BJ (cell line): ENCODE results near the gene CARMIL1. TPM values are rescaled to one million over a fixed set of nuclear protein-coding genes. Genes with fewer than 3 reads are reported as not detected.

Experiments
- CTCF ChIA-PET: fragments of 350-600 bp; formaldehyde crosslinking; extraction: SDS; loops from one replicate; lab custom pipeline; 2021; ENCODE audit warnings: antibody characterized with exemption, inconsistent platforms; lab: Yijun Ruan, JAX
- POLR2A ChIA-PET: fragments of 300-600 bp; sonication (Branson Sonifier 250); formaldehyde crosslinking; extraction: SDS; loops from one replicate; lab custom pipeline; 2021; ENCODE audit warnings: antibody characterized with exemption; lab: Charles Lee
- DNase-seq: peaks from one replicate; pipeline ENCODE4 v3.0.0-alpha.2; 2011; ENCODE audit warnings: low read depth
- H3K27me3 ChIP-seq: 2 replicates; pipeline ENCODE4 v1.6.0; 2011; ENCODE audit warnings: low read length; ENCODE audit not compliant: control insufficient read depth, insufficient read depth
- H3K36me3 ChIP-seq: 2 replicates; pipeline ENCODE4 v1.5.1; 2011; ENCODE audit warnings: low read length; ENCODE audit not compliant: control insufficient read depth, insufficient read depth
- H3K4me3 ChIP-seq: 2 replicates; pipeline ENCODE4 v1.5.1; 2011; ENCODE audit warnings: low read depth, mild to moderate bottlenecking, control low read depth, low read length
- CTCF ChIP-seq: IDR thresholded peaks from 2 replicates; pipeline ENCODE4 v1.5.1; 2011; ENCODE audit warnings: low read depth, mild to moderate bottlenecking, control low read depth, inconsistent platforms, low read length, moderate library complexity; ENCODE audit not compliant: insufficient read depth
- polyA plus RNA-seq: library from polyadenylated mRNA; depleted of rRNA; stranded (reverse); fragments of >200 nt; gene quantifications from 2 replicates; pipeline ENCODE4 v1.2.3, GENCODE V29; 2011

The CARMIL1 gene
- polyA plus RNA-seq, 1 experiment, result 3.7 TPM

- POLR2A ChIA-PET, result no interaction called here
- Histone ChIP-seq H3K4me3 (no peak overlapping the region), H3K36me3 (no peaks in the 10 kb centered on the region), H3K27me3 (no peaks in the 10 kb centered on the region)
- TF ChIP-seq CTCF, result no peak
- peak; percentile 68 for DNase-seq
- CTCF ChIA-PET, result interaction anchor here (1.2 kb wide), 1 partner anchor 10 kb away, joined by 4 read pairs; no protein-coding TSS in a partner anchor
These were observed 41.6 kb upstream of the CARMIL1 start for GRCh38 chr6:25237579-25237978.

- Histone ChIP-seq H3K36me3 (no peaks in the 10 kb centered on the region), H3K27me3 (no peaks in the 10 kb centered on the region), H3K4me3 (no peak overlapping the region)
- ChIA-PET POLR2A (no interaction called here), CTCF (interaction anchor here (0.6 kb wide), 1 partner anchor 479 kb away, joined by 3 read pairs; no protein-coding TSS in a partner anchor)
- no peak for TF ChIP-seq CTCF
- no peak for DNase-seq
These were observed 40.1 kb upstream of the CARMIL1 start for GRCh38 chr6:25239059-25239458.

- TF ChIP-seq CTCF, result no peak
- Histone ChIP-seq H3K27me3 (no peaks in the 10 kb centered on the region), H3K4me3 (no peak overlapping the region), H3K36me3 (no peaks in the 10 kb centered on the region)
- no peak for DNase-seq
- ChIA-PET POLR2A (no interaction called here), CTCF (interaction anchor here (0.6 kb wide), 1 partner anchor 479 kb away, joined by 3 read pairs; no protein-coding TSS in a partner anchor)
These were observed 39.7 kb upstream of the CARMIL1 start for GRCh38 chr6:25239498-25239897.

GRCh38 chr6:25242567-25242966 is 36.6 kb upstream of the CARMIL1 start:
- no peak for DNase-seq
- Histone ChIP-seq H3K27me3 (no peaks in the 10 kb centered on the region), H3K36me3 (no peaks in the 10 kb centered on the region), H3K4me3 (no peak overlapping the region)
- TF ChIP-seq CTCF, result no peak
- POLR2A ChIA-PET, result interaction anchor here (0.7 kb wide), 1 partner anchor 228 kb away, joined by 3 read pairs; no protein-coding TSS in a partner anchor
- CTCF ChIA-PET, result no interaction called here

- TF ChIP-seq CTCF, result no peak
- ChIA-PET CTCF (interaction anchor here (0.8 to 1.1 kb wide), 2 partner anchors 13 to 22 kb away, joined by 3 read pairs; no protein-coding TSS in a partner anchor), POLR2A (interaction anchor here (0.6 kb wide), 1 partner anchor 115 kb away, joined by 5 read pairs; no protein-coding TSS in a partner anchor)
- no peaks in the 10 kb centered on the region for H3K27me3 ChIP-seq
- DNase-seq, result no peak
- H3K36me3 ChIP-seq, result no peaks in the 10 kb centered on the region
- H3K4me3 ChIP-seq, result no peak overlapping the region
These were observed 34.3 kb upstream of the CARMIL1 start for GRCh38 chr6:25244865-25245264.
